ENCODE results near the gene CTDNEP1. TPM values are rescaled to one million over a fixed set of nuclear protein-coding genes. Genes with fewer than 3 reads are reported as not detected.

CTDNEP1 gene
- total RNA-seq, 1 donor = 31.8 TPM

DNA sequence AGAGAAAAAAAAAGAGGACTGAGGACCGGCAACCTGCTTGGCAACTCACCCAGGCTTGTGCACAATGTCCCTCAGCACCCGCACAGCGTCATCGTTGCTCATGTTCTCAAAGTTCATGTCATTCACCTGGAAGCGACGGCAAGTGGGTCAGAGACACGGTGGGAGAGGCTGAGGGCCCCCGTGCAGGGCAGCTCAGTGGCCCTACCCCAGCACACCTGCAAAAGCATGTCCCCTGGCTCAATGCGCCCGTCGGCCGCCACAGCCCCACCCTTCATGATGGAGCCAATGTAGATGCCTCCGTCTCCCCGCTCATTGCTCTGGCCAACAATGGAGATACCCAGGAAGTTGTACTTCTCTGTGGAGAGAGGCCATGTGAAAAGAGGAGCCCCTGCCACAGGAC lies 22.6 kb downstream of the CTDNEP1 start:
- Histone ChIP-seq H3K4me2 (ENCODE audit: insufficient read depth, low read length) (no peak overlapping the region), H3K9me3 (ENCODE audit: low read depth, low read length) (no peaks in the 10 kb centered on the region), H3K4me1 (ENCODE audit: insufficient read depth, low read length) (peaks cover 3% of the 10 kb centered on the region), H3K27me3 (ENCODE audit: insufficient read depth, low read length) (no peaks in the 10 kb centered on the region), H3K27ac (ENCODE audit: low read depth, low read length) (no peak overlapping the region), H4K20me1 (ENCODE audit: insufficient read depth, low read length) (peaks cover 31% of the 10 kb centered on the region), H3K79me2 (ENCODE audit: insufficient read depth, low read length) (peaks cover 59% of the 10 kb centered on the region), H3K36me3 (ENCODE audit: insufficient read depth, low read length) (peaks cover 52% of the 10 kb centered on the region), H3K4me3 (ENCODE audit: insufficient read depth, low read length) (no peak overlapping the region), H2AFZ (ENCODE audit: low read length) (no peak overlapping the region)
- DNase-seq (ENCODE audit: insufficient read length, low spot score, missing footprints) = no peak
- TF ChIP-seq, protein P1, sequence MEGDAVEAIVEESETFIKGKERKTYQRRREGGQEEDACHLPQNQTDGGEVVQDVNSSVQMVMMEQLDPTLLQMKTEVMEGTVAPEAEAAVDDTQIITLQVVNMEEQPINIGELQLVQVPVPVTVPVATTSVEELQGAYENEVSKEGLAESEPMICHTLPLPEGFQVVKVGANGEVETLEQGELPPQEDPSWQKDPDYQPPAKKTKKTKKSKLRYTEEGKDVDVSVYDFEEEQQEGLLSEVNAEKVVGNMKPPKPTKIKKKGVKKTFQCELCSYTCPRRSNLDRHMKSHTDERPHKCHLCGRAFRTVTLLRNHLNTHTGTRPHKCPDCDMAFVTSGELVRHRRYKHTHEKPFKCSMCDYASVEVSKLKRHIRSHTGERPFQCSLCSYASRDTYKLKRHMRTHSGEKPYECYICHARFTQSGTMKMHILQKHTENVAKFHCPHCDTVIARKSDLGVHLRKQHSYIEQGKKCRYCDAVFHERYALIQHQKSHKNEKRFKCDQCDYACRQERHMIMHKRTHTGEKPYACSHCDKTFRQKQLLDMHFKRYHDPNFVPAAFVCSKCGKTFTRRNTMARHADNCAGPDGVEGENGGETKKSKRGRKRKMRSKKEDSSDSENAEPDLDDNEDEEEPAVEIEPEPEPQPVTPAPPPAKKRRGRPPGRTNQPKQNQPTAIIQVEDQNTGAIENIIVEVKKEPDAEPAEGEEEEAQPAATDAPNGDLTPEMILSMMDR (IDR thresholded peaks at IDR 0.05; ENCODE audit: extremely low read depth, low read depth, low read length) = no peak

DNA sequence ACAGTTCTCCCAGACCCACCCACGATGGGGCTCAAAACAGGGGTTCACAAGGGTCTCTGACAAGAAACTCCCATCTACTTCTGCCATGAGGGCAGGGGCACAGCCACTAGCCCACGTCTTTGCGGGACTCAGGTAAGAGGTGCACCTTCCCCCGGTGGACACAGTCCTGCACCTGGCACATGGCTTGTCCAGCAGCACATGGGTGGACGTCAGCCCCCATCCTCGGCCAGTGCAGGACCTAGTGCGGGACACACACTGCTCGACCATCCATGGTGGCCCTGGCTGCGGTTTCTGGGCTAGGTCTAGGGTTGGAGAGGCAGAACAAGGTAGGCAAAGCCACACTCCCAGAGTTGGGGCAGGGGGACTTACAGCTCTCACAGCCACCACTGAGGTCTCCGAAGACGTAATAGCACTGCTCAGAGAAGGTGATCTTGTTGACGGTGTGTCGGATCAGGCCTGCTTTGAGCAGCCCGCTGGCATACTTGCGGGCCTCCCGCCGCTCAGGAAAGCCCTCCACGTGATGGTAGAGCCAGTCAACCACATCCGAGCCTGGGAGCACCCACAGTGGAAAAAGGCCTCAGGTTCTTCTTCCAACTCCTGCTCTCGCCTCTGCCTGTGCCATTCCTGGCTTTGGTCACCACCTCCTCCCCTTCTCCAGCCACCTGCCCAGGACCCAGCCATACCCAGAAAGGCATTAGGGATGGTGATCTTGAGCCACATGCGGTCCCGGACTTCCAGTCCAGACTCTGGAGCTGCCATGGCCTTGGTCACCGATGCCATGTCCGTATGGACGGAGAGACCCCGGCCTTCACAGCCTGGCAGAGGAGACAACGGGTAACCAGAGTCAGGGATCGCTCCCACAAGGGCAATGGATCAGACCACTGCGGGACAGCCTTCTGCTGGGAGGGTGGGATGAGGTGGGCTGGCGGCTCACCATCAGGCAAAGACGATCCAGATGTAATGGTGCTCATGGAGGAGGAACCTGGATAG lies 24.5 kb downstream of the CTDNEP1 start:
- Histone ChIP-seq H3K79me2 (ENCODE audit: insufficient read depth, low read length) (peaks cover 50% of the 10 kb centered on the region), H3K27me3 (ENCODE audit: insufficient read depth, low read length) (no peaks in the 10 kb centered on the region), H2AFZ (ENCODE audit: low read length) (no peak overlapping the region), H3K36me3 (ENCODE audit: insufficient read depth, low read length) (peaks cover 71% of the 10 kb centered on the region), H3K9me3 (ENCODE audit: low read depth, low read length) (no peaks in the 10 kb centered on the region), H3K4me2 (ENCODE audit: insufficient read depth, low read length) (no peak overlapping the region), H3K27ac (ENCODE audit: low read depth, low read length) (no peak overlapping the region), H3K4me3 (ENCODE audit: insufficient read depth, low read length) (no peak overlapping the region), H3K4me1 (ENCODE audit: insufficient read depth, low read length) (no peaks in the 10 kb centered on the region), H4K20me1 (ENCODE audit: insufficient read depth, low read length) (peaks cover 43% of the 10 kb centered on the region)
- DNase-seq (ENCODE audit: insufficient read length, low spot score, missing footprints) = no peak
- TF ChIP-seq, protein P1 (IDR thresholded peaks at IDR 0.05; ENCODE audit: extremely low read depth, low read depth, low read length) = no peak

DNA sequence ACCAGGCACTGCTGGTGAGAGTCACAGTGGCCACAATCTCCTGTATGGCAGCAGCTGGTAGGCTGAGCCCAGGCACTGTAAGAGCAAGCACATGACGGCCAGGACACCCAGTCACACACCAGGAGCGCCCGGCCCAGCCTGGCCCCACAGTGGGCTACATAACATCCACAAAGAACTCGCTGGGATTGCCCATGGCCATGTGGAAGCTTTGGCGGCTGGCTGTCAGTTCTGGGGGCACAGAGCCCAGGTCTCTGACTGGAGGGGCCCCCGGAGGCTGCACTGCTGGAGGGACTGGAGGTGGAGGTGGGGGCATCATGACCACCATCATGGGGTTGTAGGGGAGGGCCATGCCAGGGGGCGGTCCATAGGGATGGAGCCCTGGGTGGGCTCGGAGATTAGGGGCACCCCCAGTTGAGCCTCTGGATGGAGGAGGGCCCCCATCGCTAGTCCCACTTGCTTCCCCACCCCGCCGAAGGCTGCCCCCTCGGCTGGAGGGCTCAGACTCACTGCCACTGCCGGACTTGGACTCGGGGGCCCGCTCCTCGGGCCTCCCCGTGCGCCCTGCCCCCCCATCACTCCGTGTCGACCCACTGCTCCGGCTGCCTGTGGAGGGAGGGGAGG lies 25.7 kb downstream of the CTDNEP1 start:
- no peak for DNase-seq (ENCODE audit: insufficient read length, low spot score, missing footprints)
- peaks cover 46% of the 10 kb centered on the region for H4K20me1 ChIP-seq (ENCODE audit: insufficient read depth, low read length)
- no peaks in the 10 kb centered on the region for H3K27me3 ChIP-seq (ENCODE audit: insufficient read depth, low read length)
- peaks cover 50% of the 10 kb centered on the region for H3K79me2 ChIP-seq (ENCODE audit: insufficient read depth, low read length)
- peaks cover 10% of the 10 kb centered on the region for H3K4me1 ChIP-seq (ENCODE audit: insufficient read depth, low read length)
- H3K9me3 ChIP-seq (ENCODE audit: low read depth, low read length) = no peaks in the 10 kb centered on the region
- peaks cover 83% of the 10 kb centered on the region for H3K36me3 ChIP-seq (ENCODE audit: insufficient read depth, low read length)
- no peak overlapping the region for H2AFZ ChIP-seq (ENCODE audit: low read length)
- H3K4me2 ChIP-seq (ENCODE audit: insufficient read depth, low read length) = no peak overlapping the region
- no peak overlapping the region for H3K4me3 ChIP-seq (ENCODE audit: insufficient read depth, low read length)
- TF ChIP-seq, protein P1 (IDR thresholded peaks at IDR 0.05; ENCODE audit: extremely low read depth, low read depth, low read length) = no peak
- H3K27ac ChIP-seq (ENCODE audit: low read depth, low read length) = no peak overlapping the region

DNA sequence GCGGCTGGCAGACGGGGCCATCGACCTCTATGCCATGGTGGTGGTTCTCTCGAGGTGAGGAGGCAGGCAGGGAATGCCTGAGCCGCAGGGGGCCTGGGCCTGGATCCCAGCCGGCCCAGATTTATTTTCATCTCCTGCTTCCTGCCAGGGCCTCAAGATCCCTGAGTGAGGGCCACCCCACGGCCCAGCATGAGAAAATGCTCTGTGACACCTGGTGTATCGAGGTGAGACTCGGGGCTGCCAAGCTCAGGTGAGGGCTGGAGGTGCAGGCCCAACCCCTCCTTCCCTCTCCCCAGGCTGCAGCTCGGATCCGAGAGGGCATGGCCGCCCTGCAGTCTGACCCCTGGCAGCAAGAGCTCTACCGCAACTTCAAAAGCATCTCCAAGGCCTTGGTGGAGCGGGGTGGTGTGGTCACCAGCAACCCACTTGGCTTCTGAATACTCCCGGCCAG lies 26.8 kb downstream of the CTDNEP1 start:
- TF ChIP-seq, protein P1 (IDR thresholded peaks at IDR 0.05; ENCODE audit: extremely low read depth, low read depth, low read length) = no peak
- Histone ChIP-seq H3K79me2 (ENCODE audit: insufficient read depth, low read length) (peaks cover 50% of the 10 kb centered on the region), H3K9me3 (ENCODE audit: low read depth, low read length) (no peaks in the 10 kb centered on the region), H3K4me1 (ENCODE audit: insufficient read depth, low read length) (peaks cover 15% of the 10 kb centered on the region), H3K4me2 (ENCODE audit: insufficient read depth, low read length) (no peak overlapping the region), H3K36me3 (ENCODE audit: insufficient read depth, low read length) (peaks cover 78% of the 10 kb centered on the region), H3K27ac (ENCODE audit: low read depth, low read length) (no peak overlapping the region), H3K27me3 (ENCODE audit: insufficient read depth, low read length) (no peaks in the 10 kb centered on the region), H2AFZ (ENCODE audit: low read length) (no peak overlapping the region), H4K20me1 (ENCODE audit: insufficient read depth, low read length) (peaks cover 48% of the 10 kb centered on the region), H3K4me3 (ENCODE audit: insufficient read depth, low read length) (no peak overlapping the region)
- DNase-seq (ENCODE audit: insufficient read length, low spot score, missing footprints) = no peak

Measured in osteoblast (primary cell).